HCT116 (cell line): ENCODE data around the gene SERPINF2. TPM values are rescaled to one million over a fixed set of nuclear protein-coding genes. Genes with fewer than 3 reads are reported as not detected.

Experiments
- ATAC-seq: fragments of 200-7000 bp; cut with Tn5 transposase; 2 replicates; pipeline ENCODE4 v1.9.1; 2020; ENCODE audit warnings: mild to moderate bottlenecking, moderate library complexity
- BruUV-seq: library from RNA; stranded (reverse); fragments of 400-500 nt; replicated peaks from 2 replicates; lab custom pipeline; 2021; lab: Mats Ljungman, UMichigan
- CTCF ChIA-PET: fragments of 300-600 bp; sonication (Branson Sonifier 250); formaldehyde crosslinking; loops from one replicate; lab custom pipeline; 2021; ENCODE audit warnings: antibody characterized with exemption; lab: Charles Lee
- POLR2A ChIA-PET: fragments of 300-600, 350-600 bp; sonication (Branson Sonifier 250); formaldehyde crosslinking; loops from one replicate; lab custom pipeline; 2021; ENCODE audit warnings: antibody characterized with exemption; lab: Charles Lee
- RAD21 ChIA-PET, 2 experiments: fragments of 300-600 bp; sonication (Branson Sonifier 250); formaldehyde crosslinking; loops; one replicate each; lab custom pipeline; 2023; ENCODE audit warnings: low total read pairs in 2 of 2; ENCODE audit not compliant: uncharacterized antibody in 2 of 2, unreplicated experiment in 2 of 2, low non-redundant PET in 1 of 2; lab: Charles Lee
- DNase-seq: peaks from one replicate; pipeline ENCODE4 v3.0.0-alpha.2; 2010; ENCODE audit warnings: low read depth, low spot score
- H2AFZ ChIP-seq: fragments of 200-600 bp; shearing (Covaris generic), sonication (generic); 2 replicates; pipeline ENCODE4 v1.6.1; 2017; ENCODE audit warnings: low read depth, mixed run types, mixed read lengths, antibody characterized with exemption, low read length; ENCODE audit not compliant: poor library complexity, severe bottlenecking
- H3K27ac ChIP-seq: 2 replicates; pipeline ENCODE4 v1.5.1; 2012; ENCODE audit warnings: low read depth, low read length
- H3K27me3 ChIP-seq: fragments of 200-600 bp; sonication (generic); 2 replicates; pipeline ENCODE4 v1.6.1; 2016; ENCODE audit warnings: mixed run types, low read length, mixed read lengths; ENCODE audit not compliant: insufficient read depth
- H3K36me3 ChIP-seq, 2 experiments: fragments of 200-500 bp in 1 of 2; fragments of 200-600 bp in 1 of 2; sonication (Bioruptor generic) in 1 of 2; sonication (generic) in 1 of 2; 2 replicates each; pipeline versions ENCODE4 v1.5.1 to v1.6.1; 2014 to 2016; ENCODE audit warnings: low read length in 2 of 2, inconsistent platforms in 1 of 2, mixed read lengths in 1 of 2, mixed run types in 1 of 2; ENCODE audit not compliant: insufficient read depth in 2 of 2, control insufficient read depth in 1 of 2
- H3K4me1 ChIP-seq, 2 experiments: fragments of 200-600 bp in 1 of 2; sonication (generic) in 1 of 2; 2 replicates each; pipeline versions ENCODE4 v1.5.1 to v1.6.1; 2012 to 2017; ENCODE audit warnings: low read length in 2 of 2, inconsistent platforms in 1 of 2, mild to moderate bottlenecking in 1 of 2, mixed read lengths in 1 of 2, mixed run types in 1 of 2, moderate library complexity in 1 of 2; ENCODE audit not compliant: insufficient read depth in 2 of 2, control insufficient read depth in 1 of 2
- H3K4me2 ChIP-seq: fragments of 200-600 bp; sonication (generic); 2 replicates; pipeline ENCODE4 v1.6.1; 2017; ENCODE audit warnings: mixed run types, low read length, mixed read lengths
- H3K4me3 ChIP-seq, 2 experiments: fragments of 200-600 bp in 1 of 2; sonication (generic) in 1 of 2; replicated peaks in 1 of 2; 2 replicates each; pipeline ENCODE4 v1.5.1; 2011 to 2016; ENCODE audit warnings: low read length in 2 of 2, control low read depth in 1 of 2, low read depth in 1 of 2, mild to moderate bottlenecking in 1 of 2, mixed read lengths in 1 of 2, mixed run types in 1 of 2
- H3K79me2 ChIP-seq: fragments of 200-600 bp; sonication (generic); 2 replicates; pipeline ENCODE4 v1.6.1; 2017; ENCODE audit warnings: mild to moderate bottlenecking, mixed run types, low read length, moderate library complexity, mixed read lengths; ENCODE audit not compliant: insufficient read depth
- H3K9ac ChIP-seq: fragments of 200-600 bp; sonication (generic); 2 replicates; pipeline ENCODE4 v1.6.1; 2016; ENCODE audit warnings: low read length, mixed read lengths
- H3K9me2 ChIP-seq: fragments of 200-600 bp; sonication (generic), shearing (Covaris generic); 2 replicates; pipeline ENCODE4 v1.6.1; 2017; ENCODE audit warnings: mixed run types, mild to moderate bottlenecking, moderate library complexity; ENCODE audit not compliant: insufficient read depth
- H3K9me3 ChIP-seq, 2 experiments: fragments of 200-500 bp in 1 of 2; fragments of 200-600 bp in 1 of 2; sonication (Bioruptor generic) in 1 of 2; sonication (generic) in 1 of 2; 2 replicates each; pipeline ENCODE4 v1.6.1; 2014 to 2017; ENCODE audit warnings: low read length in 2 of 2, mixed read lengths in 2 of 2, inconsistent platforms in 1 of 2, low read depth in 1 of 2, mild to moderate bottlenecking in 1 of 2, mixed run types in 1 of 2, moderate library complexity in 1 of 2; ENCODE audit not compliant: control insufficient read depth in 1 of 2, insufficient read depth in 1 of 2
- H4K20me1 ChIP-seq: fragments of 200-600 bp; sonication (generic), shearing (Covaris generic); 2 replicates; pipeline ENCODE4 v1.6.1; 2017; ENCODE audit warnings: mixed run types, mild to moderate bottlenecking, moderate library complexity; ENCODE audit not compliant: insufficient read depth
- CBX3 ChIP-seq: IDR thresholded peaks from 2 replicates; pipeline ENCODE4 v1.6.1; 2012; ENCODE audit warnings: low read depth
- CEBPB ChIP-seq: IDR thresholded peaks from 2 replicates; pipeline ENCODE4 v1.6.1; 2012; ENCODE audit warnings: low read depth
- ELF1 ChIP-seq: IDR thresholded peaks from 2 replicates; pipeline ENCODE4 v1.6.1; 2012; ENCODE audit warnings: low read depth, borderline replicate concordance
- EZH2 ChIP-seq: fragments of 200-600 bp; sonication (generic); IDR thresholded peaks from 2 replicates; pipeline ENCODE4 v1.6.1; 2017; ENCODE audit warnings: antibody characterized with exemption, mixed run types
- POLR2AphosphoS5 ChIP-seq: IDR thresholded peaks from 2 replicates; pipeline ENCODE4 v1.6.1; 2011; ENCODE audit warnings: mild to moderate bottlenecking, low read depth, low read length, moderate library complexity
- REST ChIP-seq: IDR thresholded peaks from 2 replicates; pipeline ENCODE4 v1.6.1; 2012; ENCODE audit warnings: low read depth
- SIN3A ChIP-seq: IDR thresholded peaks from 2 replicates; pipeline ENCODE4 v1.6.1; 2012; ENCODE audit warnings: low read depth
- SRF ChIP-seq: IDR thresholded peaks from 2 replicates; pipeline ENCODE4 v1.6.1; 2012; ENCODE audit warnings: low read depth
- YY1 ChIP-seq: IDR thresholded peaks from 2 replicates; pipeline ENCODE4 v1.6.1; 2011; ENCODE audit warnings: low read length, low read depth, moderate library complexity, mild to moderate bottlenecking; ENCODE audit not compliant: insufficient replicate concordance; ENCODE audit errors: extremely low read depth
- ZFX ChIP-seq: fragments of 450-650 bp; IDR thresholded peaks from 2 replicates; pipeline ENCODE4 v1.6.1; 2017
- ZNF274 ChIP-seq: fragments of 200-500 bp; sonication (Bioruptor generic); IDR thresholded peaks from 2 replicates; pipeline ENCODE4 v1.6.1; 2014; ENCODE audit warnings: mild to moderate bottlenecking, low read depth, low read length, inconsistent platforms
- intact Hi-C: fragments of 100-400 bp; cut with micrococcal nuclease; formaldehyde crosslinking; loops from 2 replicates; pipeline ENCODE4 v1.10.0; 2022
- total RNA-seq: library from RNA; stranded (reverse); gene quantifications from one replicate; pipeline ENCODE4 v1.2.1, GENCODE V29; 2021; ENCODE audit not compliant: unreplicated experiment
- TF ChIP-seq, protein P1 (sequence below): IDR thresholded peaks from 2 replicates; pipeline ENCODE4 v1.6.1; 2012

SERPINF2 gene
- total RNA-seq, 1 experiment from 2014 or later = 2.5 TPM

- DNase-seq (no peak), ATAC-seq (peak; percentile 87)
- ChIA-PET CTCF (interaction anchor here (1.2 kb wide), 1 partner anchor 10 kb away, joined by 6 read pairs; no protein-coding TSS in a partner anchor), POLR2A (no interaction called here), RAD21 (no interaction called here)
- peak overlapping the region; percentile 26; the same call in 1 of the 2 replicates for H3K27ac ChIP-seq
- peak overlapping the region; percentile 16 for H3K9ac ChIP-seq
- H3K27me3 ChIP-seq = no peaks in the 10 kb centered on the region
- H3K4me3 ChIP-seq = no peak overlapping the region
- intact Hi-C loops = no loop called here
- H3K9me3 ChIP-seq = no peaks in the 10 kb centered on the region
- H3K79me2 ChIP-seq = no peaks in the 10 kb centered on the region; the same call in 1 of the 2 replicates
- H4K20me1 ChIP-seq = no peaks in the 10 kb centered on the region
- TF ChIP-seq POLR2AphosphoS5 (no peak), CEBPB (no peak), ZFX (no peak), SRF (no peak), ELF1 (no peak), SIN3A (no peak), REST (no peak), ZNF274 (no peak), YY1 (no peak), CBX3 (no peak), EZH2 (no peak)
- TF ChIP-seq, protein P1, sequence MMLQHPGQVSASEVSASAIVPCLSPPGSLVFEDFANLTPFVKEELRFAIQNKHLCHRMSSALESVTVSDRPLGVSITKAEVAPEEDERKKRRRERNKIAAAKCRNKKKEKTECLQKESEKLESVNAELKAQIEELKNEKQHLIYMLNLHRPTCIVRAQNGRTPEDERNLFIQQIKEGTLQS = no peak
- no peak overlapping the region for H2AFZ ChIP-seq
- H3K4me1 ChIP-seq = peaks cover under 1 to 12% of the 10 kb centered on the region in 2 experiments; a peak in 3 of 4 replicates
- no peaks in the 10 kb centered on the region for H3K36me3 ChIP-seq
- no peaks in the 10 kb centered on the region for H3K9me2 ChIP-seq
- H3K4me2 ChIP-seq = peak overlapping the region; percentile 51
- BruUV-seq = no TSS peak
Observed at GRCh38 chr17:1730326-1731193, 12.1 kb upstream of the SERPINF2 start.
